GM21723 (cell line): ENCODE measurements around the gene VPS13D.
"Not testable (repeated sequence)": the region's sequence is repeated elsewhere in the genome, so short reads cannot be mapped to it uniquely, and the experiment has no call there.

Experiments
- ATAC-seq: cut with Tn5 transposase; IDR thresholded peaks from one replicate; pipeline ENCODE4 v1.9.1; 2021; ENCODE audit warnings: mild to moderate bottlenecking, moderate library complexity; ENCODE audit not compliant: unreplicated experiment

VPS13D gene

GRCh38 chr1:12462586-12462985 lies 232.8 kb downstream of the VPS13D start:
- no peak for ATAC-seq

DNA sequence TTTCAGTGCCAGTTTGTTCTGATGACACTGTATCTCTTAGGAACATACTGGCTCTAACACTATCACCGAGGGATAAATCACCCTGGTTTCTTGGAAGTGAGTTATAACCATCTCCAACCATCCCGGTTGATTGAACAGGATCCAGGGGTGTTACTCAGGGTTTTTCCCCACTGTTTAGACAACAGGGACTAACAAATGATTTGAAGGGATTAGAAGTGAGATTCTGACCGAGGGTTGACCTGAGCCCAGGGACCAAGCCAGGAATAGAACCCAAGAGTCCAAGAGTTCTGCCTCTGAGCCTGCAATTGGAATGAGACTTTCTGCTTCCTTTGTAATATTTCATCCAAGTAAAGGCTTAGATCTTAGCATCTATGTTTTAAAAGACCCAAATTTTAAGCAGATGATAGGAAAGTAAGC lies 234.2 kb downstream of the VPS13D start:
- no peak for ATAC-seq

GRCh38 chr1:12464598-12465056 lies 234.8 kb downstream of the VPS13D start:
- ATAC-seq = no peak

DNA sequence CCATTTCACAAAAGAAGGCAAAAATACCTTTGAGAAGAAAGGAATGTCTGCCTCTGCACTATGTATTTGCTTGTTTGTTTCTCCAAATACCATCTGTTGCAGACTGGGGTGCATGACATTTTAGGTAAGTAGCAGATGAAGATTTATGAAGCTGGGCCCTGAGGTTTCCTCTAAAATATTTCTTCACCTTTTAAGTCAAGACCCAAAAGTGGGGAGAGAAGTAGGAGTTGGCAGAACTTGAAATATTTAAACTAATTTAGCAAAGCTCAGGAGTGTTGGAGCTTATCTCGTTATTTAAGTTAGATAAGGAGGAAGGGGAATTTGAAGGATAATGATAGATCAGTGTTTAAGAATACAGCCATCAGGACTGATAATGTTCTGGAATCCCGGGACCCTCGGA lies 235.3 kb downstream of the VPS13D start:
- ATAC-seq = no peak

- ATAC-seq = no peak
These were observed 237.0 kb downstream of the VPS13D start for GRCh38 chr1:12466816-12467215.

DNA sequence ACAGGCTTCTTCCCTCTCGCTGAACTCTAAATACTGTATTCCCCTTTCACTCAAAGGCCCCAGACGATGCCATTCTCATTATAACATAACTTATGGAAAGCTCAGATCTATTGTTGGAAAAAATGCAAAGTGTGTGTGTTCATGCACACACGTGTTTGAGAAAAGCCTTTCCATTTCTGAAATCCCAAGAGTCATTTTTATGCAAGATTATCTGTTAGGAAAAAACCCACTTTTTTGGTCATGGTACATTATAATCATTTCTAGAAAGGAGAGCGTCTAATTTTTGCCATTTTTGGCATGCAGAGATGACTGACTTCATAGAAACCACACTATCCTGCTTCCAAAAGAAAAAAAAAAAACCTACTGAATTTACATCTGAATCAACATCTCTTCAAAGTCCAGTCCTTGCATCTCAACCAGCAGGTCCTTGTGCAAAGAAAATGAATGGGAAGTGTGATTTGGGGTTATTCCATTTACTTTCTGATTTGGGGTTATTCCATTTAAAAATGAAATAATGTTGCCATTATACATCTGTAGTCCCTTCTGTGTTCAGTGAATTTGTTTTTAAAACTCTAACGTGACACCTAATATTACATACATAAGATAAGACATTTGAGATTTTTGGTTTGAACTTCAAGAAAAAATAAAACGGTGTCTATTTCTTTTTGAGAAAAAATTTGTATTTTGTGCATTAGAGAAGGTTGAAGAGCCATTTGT lies 237.9 kb downstream of the VPS13D start:
- no peak for ATAC-seq

DNA sequence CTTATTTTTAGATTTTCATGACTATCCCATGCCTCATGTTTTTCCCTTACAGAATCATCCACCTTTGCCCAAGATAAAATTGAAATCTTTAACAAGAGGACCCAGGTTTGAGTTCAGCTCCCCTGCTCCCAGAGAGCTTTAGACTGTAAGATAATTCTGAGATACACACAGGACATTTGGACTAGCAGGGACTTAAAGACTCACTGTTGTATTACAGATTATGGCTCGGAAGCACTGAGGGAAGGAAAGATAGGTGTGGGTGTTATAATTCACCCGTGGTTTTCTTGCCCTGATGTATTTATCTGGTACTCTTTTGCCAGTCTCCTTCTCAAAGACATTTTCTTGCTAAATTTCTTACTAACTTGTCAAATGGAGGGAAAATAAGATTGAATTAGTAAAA lies 238.5 kb downstream of the VPS13D start:
- no peak for ATAC-seq

DNA sequence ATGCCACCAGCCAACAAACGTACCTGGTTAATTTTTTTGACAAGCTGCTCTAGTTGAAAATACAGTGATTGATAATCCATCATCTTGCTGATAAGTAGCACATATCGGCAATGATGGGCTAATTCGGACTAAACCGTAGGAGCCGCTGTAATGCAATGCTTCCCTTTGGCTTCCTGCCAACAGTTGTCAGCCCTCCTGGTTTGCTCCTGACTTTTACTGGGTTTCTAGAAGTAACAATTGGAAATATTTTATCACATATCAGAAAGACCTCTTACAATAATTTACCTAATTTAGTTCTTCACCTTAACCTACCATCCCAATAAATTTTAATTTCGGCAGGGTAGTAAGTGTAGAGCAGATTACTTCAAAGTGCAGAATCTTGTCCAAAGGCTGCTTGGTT lies 239.7 kb downstream of the VPS13D start:
- no peak for ATAC-seq

- ATAC-seq = no peak
These were observed 240.2 kb downstream of the VPS13D start for GRCh38 chr1:12469990-12470389.

DNA sequence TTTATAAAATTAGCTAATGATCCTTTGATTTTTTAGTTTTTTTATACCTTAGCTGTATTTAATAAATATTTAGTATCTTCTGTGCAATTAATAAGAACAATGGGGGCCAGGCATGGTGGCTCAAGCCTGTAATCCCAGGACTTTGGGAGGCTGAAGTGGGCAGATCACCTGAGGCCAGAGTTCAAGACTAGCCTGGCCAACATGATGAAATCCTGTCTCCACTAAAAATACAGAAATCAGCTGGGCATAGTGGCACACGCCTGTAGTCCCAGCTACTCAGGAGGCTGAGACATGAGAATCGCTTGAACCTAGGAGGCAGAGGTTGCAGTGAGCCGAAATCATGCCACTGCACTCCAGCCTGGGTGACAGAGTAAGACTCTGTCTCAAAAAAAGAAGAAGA lies 241.1 kb downstream of the VPS13D start:
- not testable (repeated sequence) for ATAC-seq

DNA sequence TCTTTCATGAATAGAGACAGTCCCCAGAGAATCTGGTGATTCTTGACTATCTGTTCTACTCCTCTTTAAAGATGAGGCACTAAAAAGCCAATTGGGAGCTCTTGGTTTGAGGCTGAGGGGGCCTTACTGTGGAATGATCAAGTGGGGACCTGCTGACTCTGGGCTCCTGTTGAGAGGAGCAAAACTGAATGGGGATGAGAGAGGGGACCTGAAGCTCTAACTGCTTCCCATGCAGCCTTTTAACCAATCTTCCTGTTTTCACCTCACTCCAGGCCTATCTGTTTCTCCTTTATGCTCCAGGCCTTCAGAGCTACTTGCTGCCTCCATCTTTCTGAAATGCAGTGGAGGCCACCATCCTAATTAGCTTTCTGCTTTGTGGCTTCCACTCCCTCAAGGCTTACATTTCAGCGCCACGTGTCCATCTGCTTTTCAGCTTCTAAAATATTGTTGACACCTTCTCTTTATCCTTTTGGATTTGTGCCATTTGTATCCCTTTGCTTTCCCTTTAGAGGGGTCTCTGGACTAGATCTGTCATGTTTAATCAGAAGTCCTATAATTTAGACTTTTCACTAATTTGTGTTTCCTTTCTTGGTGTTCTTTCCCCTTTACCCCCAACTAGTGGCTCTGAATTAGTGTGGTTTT lies 242.4 kb downstream of the VPS13D start:
- ATAC-seq = no peak

DNA sequence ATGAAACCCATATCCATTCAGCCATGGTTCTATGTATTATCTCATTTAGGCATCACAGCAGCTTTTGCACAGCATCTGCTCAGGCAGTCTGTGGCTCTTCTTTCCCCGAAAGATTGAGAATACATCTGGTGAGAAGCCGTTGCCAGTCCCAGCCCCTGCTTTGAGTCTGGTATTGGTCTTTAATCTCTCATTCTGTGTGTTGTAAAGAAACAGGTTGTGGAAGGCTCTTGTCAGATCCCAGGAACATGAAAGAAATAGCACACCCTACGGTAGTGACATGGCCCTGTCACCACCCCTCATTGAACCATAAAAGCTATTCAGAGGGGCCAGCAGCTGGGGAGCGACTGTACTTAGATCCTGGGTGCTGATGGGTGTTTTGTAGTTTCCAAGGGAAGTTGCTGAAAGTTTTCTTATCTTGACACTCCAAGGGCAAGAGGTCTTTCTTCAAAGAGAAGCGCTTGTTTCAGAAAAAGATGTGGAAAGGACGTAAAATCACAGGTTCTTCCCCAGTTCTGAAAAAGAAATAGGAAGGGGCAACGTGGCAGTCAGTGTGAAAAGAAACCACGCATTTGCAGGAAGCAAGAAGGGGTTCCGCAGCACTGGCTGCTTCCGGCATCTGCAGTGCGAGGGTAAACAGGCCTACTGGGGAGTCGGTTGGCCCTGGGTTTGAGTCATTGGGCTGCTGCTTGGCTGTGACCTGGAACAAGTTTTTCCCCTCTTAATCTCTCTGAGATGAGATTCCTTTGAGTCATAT lies 243.1 kb downstream of the VPS13D start:
- ATAC-seq = no peak

DNA sequence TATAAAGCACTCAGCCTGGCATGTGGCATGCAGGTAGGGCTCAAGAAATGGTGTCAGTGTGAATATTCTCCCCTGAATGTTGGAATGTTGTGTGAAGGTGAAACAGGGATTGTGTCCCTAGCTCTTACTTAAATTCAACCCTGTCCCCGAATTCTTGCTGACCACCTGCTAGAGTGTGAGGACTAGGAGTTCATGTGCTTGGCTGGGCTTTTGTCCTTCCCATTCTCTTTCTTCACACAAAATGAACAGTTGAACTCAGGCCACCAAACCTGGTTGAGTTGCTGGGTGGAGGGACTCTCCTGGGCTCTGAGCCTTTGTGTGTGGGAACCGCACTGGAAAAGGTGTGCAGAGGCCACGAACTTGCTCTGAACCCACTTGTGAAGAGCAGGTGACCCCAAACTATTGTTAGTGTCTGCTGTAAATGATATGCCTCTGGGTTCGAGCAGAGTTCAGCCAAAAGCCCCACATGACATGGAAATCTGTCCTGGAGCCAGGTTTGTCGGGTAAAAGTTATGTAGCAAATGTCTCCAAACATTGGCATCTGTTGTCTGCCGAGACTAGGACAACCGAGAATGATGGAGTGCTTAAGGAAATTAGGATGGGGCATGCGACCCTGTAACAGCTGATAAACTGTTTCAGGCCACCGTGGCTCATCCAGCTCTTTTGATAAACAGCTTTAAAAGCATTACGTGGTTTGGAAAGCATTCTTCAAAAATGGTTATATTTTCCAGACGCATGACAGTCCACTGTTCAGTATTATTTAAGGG lies 243.9 kb downstream of the VPS13D start:
- ATAC-seq = no peak

- ATAC-seq = no peak
These were observed 245.3 kb downstream of the VPS13D start for GRCh38 chr1:12475101-12475500.

DNA sequence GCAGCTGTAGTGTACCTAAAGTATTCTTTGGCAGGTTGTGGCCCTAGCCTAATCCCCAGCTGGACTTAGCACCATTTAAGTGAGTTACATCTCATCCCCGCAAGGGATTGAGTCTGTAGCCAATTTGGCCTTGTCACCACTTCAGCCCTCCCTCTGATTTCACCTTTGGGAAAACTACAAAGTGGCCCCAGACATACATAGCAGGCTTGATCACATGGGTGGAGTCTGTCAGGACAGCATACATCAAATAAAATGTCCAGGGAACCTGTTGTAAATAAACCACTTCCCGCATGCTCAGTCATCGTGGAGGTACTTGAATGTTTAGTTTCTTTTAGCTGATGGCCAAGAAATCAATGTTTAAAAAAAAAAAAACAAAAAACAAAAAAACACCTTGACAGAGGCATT lies 245.7 kb downstream of the VPS13D start:
- no peak for ATAC-seq

GRCh38 chr1:12475947-12476346 lies 246.1 kb downstream of the VPS13D start:
- ATAC-seq = no peak

- ATAC-seq = no peak
These were observed 247.5 kb downstream of the VPS13D start for GRCh38 chr1:12477314-12477713.

DNA sequence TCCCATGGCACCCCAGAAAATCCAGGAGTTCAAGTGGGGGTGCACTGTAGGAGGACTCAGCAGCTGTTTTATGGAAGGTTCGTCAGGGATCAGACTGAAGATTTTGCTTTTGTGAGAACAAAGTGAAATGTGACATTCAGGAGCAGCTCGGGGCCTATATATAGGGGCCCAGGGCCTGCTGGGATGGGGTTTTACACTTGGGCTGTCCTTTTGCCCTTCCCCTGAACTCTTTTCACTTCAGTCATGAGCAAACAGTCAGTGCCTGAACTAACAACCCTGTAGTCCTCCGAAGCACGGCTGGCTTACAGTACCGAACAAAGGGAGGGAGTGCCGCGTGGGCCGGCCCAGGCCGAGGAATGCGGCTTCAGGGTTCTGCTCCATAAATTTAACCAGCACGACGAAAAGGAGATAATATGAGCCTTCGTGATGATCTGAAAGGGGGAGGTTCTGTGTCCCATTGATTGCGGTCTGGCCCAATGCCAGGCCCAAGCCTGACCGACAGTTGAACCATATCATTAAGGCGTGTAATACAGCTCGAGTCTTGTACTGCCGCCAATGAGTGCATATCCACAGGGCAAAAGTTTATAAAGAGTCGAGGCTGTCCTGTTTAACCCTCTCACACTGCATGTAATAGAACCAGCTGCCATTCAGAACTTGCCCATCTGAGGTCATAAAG lies 248.2 kb downstream of the VPS13D start:
- ATAC-seq = no peak

- ATAC-seq = no peak
These were observed 248.8 kb downstream of the VPS13D start for GRCh38 chr1:12478612-12478985.

GRCh38 chr1:12479311-12479710 lies 249.5 kb downstream of the VPS13D start:
- no peak for ATAC-seq

- no peak for ATAC-seq
These were observed 250.2 kb downstream of the VPS13D start for GRCh38 chr1:12480041-12480440.
